Mesodermal cell (in vitro differentiated cells): ENCODE data around the gene LRRTM4.

Experiments used
- H3K27ac ChIP-seq: 2 replicates; pipeline ENCODE4 v1.7.0; 2013; ENCODE audit warnings: mild to moderate bottlenecking, low read depth, low read length, moderate library complexity; ENCODE audit not compliant: severe bottlenecking
- H3K36me3 ChIP-seq: 2 replicates; pipeline ENCODE4 v1.7.1; 2013; ENCODE audit warnings: mild to moderate bottlenecking, low read length, moderate library complexity; ENCODE audit not compliant: control insufficient read depth, insufficient read depth
- H3K4me1 ChIP-seq: one replicate; pipeline ENCODE4 v1.7.1; 2013; ENCODE audit warnings: mild to moderate bottlenecking, low read length; ENCODE audit not compliant: insufficient read depth, control insufficient read depth, poor library complexity, severe bottlenecking
- H3K4me3 ChIP-seq: 2 replicates; pipeline ENCODE4 v1.7.0; 2013; ENCODE audit warnings: low read length, control low read depth, mild to moderate bottlenecking; ENCODE audit not compliant: insufficient read depth, poor library complexity, severe bottlenecking; ENCODE audit errors: extremely low read depth
- H3K9me3 ChIP-seq: 2 replicates; pipeline ENCODE4 v1.7.1; 2013; ENCODE audit warnings: mild to moderate bottlenecking, low read length, moderate library complexity; ENCODE audit not compliant: control insufficient read depth
- WGBS, 2 experiments: methylation state at CpG; one replicate each; pipeline ENCODE4 v1.1.5; 2013; ENCODE audit warnings: missing lambda C conversion rate in 2 of 2; ENCODE audit not compliant: insufficient coverage in 2 of 2; 5-methylcytosine and 5-hydroxymethylcytosine counted together

Gene LRRTM4

GRCh38 chr2:76851000-76851399, 671.2 kb downstream of the LRRTM4 start:
- WGBS, 2 experiments: 100% methylated on average over 1 of the region's 1 CpG
- Histone ChIP-seq H3K27ac (no peak overlapping the region), H3K9me3 (no peaks in the 10 kb centered on the region), H3K36me3 (no peaks in the 10 kb centered on the region), H3K4me3 (no peak overlapping the region), H3K4me1 (no peaks in the 10 kb centered on the region)

DNA sequence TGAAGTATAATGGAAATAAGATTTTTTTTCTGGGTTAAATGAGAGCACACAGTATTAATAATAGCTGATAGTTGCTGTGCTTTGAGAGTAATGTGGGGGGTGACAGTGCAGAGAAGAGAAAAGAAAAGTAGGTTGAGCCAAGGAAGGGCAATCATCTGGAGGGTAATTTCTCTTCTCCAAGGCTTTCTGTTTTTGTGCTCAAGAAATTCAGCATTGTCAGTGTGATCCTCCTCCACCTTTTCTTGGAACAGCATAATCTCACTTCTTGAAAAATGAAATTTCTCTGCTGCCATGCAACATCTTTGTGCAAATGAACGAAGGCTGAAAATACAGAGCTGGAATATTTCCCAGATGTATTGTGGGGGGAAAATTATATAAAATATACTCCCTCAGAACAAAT, 673.1 kb downstream of the LRRTM4 start:
- Histone ChIP-seq H3K36me3 (no peaks in the 10 kb centered on the region), H3K4me3 (no peak overlapping the region), H3K27ac (no peak overlapping the region), H3K9me3 (no peaks in the 10 kb centered on the region), H3K4me1 (no peaks in the 10 kb centered on the region)
- no CpG with 5 or more reads among the region's 1 CpG for WGBS, 2 experiments

- Histone ChIP-seq H3K4me3 (no peak overlapping the region), H3K4me1 (no peaks in the 10 kb centered on the region), H3K27ac (no peak overlapping the region), H3K9me3 (no peaks in the 10 kb centered on the region), H3K36me3 (no peaks in the 10 kb centered on the region)
- WGBS, 2 experiments: no CpG with 5 or more reads among the region's 1 CpG
Measured at GRCh38 chr2:76839826-76840225, 682.4 kb downstream of the LRRTM4 start.

- H3K9me3 ChIP-seq: no peaks in the 10 kb centered on the region
- no peak overlapping the region for H3K27ac ChIP-seq
- no peak overlapping the region for H3K4me3 ChIP-seq
- WGBS, 2 experiments: no CpG with 5 or more reads among the region's 3 CpGs
- H3K36me3 ChIP-seq: no peaks in the 10 kb centered on the region
- no peaks in the 10 kb centered on the region for H3K4me1 ChIP-seq
Measured at GRCh38 chr2:76829374-76830234, 692.6 kb downstream of the LRRTM4 start.

- Histone ChIP-seq H3K36me3 (no peaks in the 10 kb centered on the region), H3K4me3 (no peak overlapping the region), H3K9me3 (no peaks in the 10 kb centered on the region), H3K4me1 (no peaks in the 10 kb centered on the region), H3K27ac (no peak overlapping the region)
- WGBS, 2 experiments: 60 to 75% methylated on average over 1 to 2 of the region's 3 CpGs
Measured at GRCh38 chr2:76826691-76827090, 695.5 kb downstream of the LRRTM4 start.

DNA sequence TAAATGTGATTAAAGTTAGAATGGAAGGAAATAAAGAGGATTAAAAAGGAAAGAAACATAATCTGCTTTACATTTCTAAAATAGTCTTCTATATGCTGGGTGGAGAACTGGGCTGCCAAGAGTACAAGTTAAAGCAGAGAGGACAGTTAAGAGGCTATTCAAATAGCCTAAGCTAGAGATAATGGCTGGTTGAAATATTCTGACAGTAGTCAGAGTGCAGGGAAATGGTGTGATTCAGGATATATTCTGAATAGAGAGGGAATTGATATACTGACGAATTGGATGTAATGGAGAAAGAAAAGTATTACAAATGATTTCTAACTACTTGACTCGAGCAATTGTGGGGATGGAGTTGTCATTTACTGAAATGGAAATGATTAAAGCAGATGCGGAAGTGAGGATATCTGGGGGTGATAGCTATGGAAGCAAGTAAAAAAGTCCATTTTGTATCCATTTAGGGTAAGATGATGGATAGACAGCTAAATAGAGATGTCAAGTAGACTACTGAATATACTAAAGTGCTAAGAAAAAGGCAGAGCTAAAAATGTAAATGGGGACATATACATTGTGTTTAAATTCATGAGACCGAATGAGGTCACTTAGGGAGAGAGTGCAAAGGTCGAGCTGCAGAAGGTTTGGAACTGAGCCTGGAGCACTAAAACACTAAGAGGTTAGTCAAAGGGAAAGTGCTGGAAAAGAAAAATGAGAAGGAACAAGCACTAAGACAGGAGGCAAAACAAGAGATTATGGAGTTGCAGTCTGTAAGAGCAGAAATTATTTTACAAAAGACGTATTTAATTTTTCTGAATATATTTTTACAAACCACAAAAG, 696.8 kb downstream of the LRRTM4 start:
- no peaks in the 10 kb centered on the region for H3K9me3 ChIP-seq
- H3K4me1 ChIP-seq: no peaks in the 10 kb centered on the region
- no peaks in the 10 kb centered on the region for H3K36me3 ChIP-seq
- no peak overlapping the region for H3K4me3 ChIP-seq
- WGBS, 2 experiments: 76 to 92% methylated on average over 4 to 5 of the region's 6 CpGs
- no peak overlapping the region for H3K27ac ChIP-seq

GRCh38 chr2:76821731-76822130, 700.4 kb downstream of the LRRTM4 start:
- Histone ChIP-seq H3K27ac (no peak overlapping the region), H3K4me1 (no peaks in the 10 kb centered on the region), H3K9me3 (no peaks in the 10 kb centered on the region), H3K4me3 (no peak overlapping the region), H3K36me3 (no peaks in the 10 kb centered on the region)
- no CpG with 5 or more reads among the region's 2 CpGs for WGBS, 2 experiments

DNA sequence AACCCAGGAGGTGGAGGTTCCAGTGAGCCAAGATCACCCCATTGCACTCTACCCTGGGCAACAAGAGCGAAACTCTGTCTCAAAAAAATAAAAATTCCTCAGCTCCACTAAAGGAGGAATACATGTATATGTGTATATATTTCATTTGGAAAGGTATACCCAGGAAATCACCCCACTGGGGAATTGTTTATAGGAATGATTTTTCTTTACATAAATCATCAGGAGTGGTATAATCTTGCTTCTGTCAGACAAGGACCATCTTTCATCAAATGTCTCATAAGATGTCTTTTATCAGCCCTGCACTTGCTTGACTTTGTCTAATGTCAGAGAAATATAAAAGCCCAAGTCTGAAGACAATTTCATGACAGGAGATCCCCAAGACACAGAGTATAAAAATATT, 709.1 kb downstream of the LRRTM4 start:
- no peak overlapping the region for H3K4me3 ChIP-seq
- no peaks in the 10 kb centered on the region for H3K36me3 ChIP-seq
- H3K27ac ChIP-seq: no peak overlapping the region
- H3K4me1 ChIP-seq: peaks cover 5% of the 10 kb centered on the region
- WGBS, 2 experiments: no CpG with 5 or more reads among the region's 1 CpG
- no peaks in the 10 kb centered on the region for H3K9me3 ChIP-seq

DNA sequence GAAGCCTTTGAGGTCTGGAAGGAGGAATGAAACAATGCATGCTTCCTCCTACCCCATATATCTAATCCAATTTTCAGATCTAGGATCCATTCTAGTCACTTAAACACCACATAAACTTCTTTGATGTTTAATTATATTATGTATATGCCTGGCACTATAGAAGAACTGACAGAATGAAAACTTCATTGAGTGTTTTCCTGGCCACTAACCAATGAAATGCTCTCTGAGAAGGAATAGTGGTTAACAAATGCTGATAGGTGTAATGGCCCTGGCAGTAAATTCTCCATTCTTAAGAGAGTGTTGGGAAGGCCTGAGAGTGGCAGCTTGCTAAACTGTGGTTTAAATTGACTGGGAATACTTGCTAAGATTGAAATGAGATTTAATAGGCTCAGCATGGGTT, 710.0 kb downstream of the LRRTM4 start:
- Histone ChIP-seq H3K36me3 (no peaks in the 10 kb centered on the region), H3K9me3 (no peaks in the 10 kb centered on the region), H3K4me1 (peaks cover 5% of the 10 kb centered on the region), H3K27ac (no peak overlapping the region), H3K4me3 (no peak overlapping the region)

GRCh38 chr2:76809136-76809535, 713.0 kb downstream of the LRRTM4 start:
- no peak overlapping the region for H3K27ac ChIP-seq
- peaks cover 5% of the 10 kb centered on the region for H3K4me1 ChIP-seq
- no peaks in the 10 kb centered on the region for H3K9me3 ChIP-seq
- 100% methylated on average over 1 of the region's 1 CpG; no CpG with 5 or more reads in 1 of the 2 experiments for WGBS, 2 experiments
- no peaks in the 10 kb centered on the region for H3K36me3 ChIP-seq
- no peak overlapping the region for H3K4me3 ChIP-seq

- Histone ChIP-seq H3K9me3 (no peaks in the 10 kb centered on the region), H3K4me1 (peaks cover 5% of the 10 kb centered on the region), H3K4me3 (no peak overlapping the region), H3K27ac (no peak overlapping the region), H3K36me3 (no peaks in the 10 kb centered on the region)
- no CpG with 5 or more reads among the region's 1 CpG for WGBS, 2 experiments
Measured at GRCh38 chr2:76808732-76809131, 713.4 kb downstream of the LRRTM4 start.
